Measurements from ENCODE around the gene SLC25A5. TPM values are rescaled to one million over a fixed set of nuclear protein-coding genes. Genes with fewer than 3 reads are reported as not detected.
"Not testable (repeated sequence)": the region's sequence is repeated elsewhere in the genome, so short reads cannot be mapped to it uniquely, and the experiment has no call there.

SLC25A5 gene
- total RNA-seq, 1 donor, result 130 TPM

GRCh38 chrX:119427024-119427794 is 41.0 kb upstream of the SLC25A5 start:
- no peak for DNase-seq (ENCODE audit: low read depth)
- no peak overlapping the region for H3K4me3 ChIP-seq (ENCODE audit: low read depth, low read length)
- TF ChIP-seq CTCF (IDR thresholded peaks at IDR 0.05; ENCODE audit: insufficient read depth, low read depth, low read length), result no peak

GRCh38 chrX:119427795-119428185 is 40.5 kb upstream of the SLC25A5 start:
- H3K4me3 ChIP-seq (ENCODE audit: low read depth, low read length), result no peak overlapping the region
- no peak for TF ChIP-seq CTCF (IDR thresholded peaks at IDR 0.05; ENCODE audit: insufficient read depth, low read depth, low read length)
- no peak for DNase-seq (ENCODE audit: low read depth)

- H3K4me3 ChIP-seq (ENCODE audit: low read depth, low read length), result no peak overlapping the region
- DNase-seq (ENCODE audit: low read depth), result no peak
- no peak for TF ChIP-seq CTCF (IDR thresholded peaks at IDR 0.05; ENCODE audit: insufficient read depth, low read depth, low read length)
Observed at GRCh38 chrX:119429471-119429870, 38.8 kb upstream of the SLC25A5 start.

- DNase-seq (ENCODE audit: low read depth); H3K4me3 ChIP-seq (ENCODE audit: low read depth, low read length): not testable (repeated sequence)
Observed at GRCh38 chrX:119441295-119441694, 26.9 kb upstream of the SLC25A5 start.

- no peak for TF ChIP-seq CTCF (IDR thresholded peaks at IDR 0.05; ENCODE audit: insufficient read depth, low read depth, low read length)
- H3K4me3 ChIP-seq (ENCODE audit: low read depth, low read length), result no peak overlapping the region
- DNase-seq (ENCODE audit: low read depth), result no peak
Observed at GRCh38 chrX:119442286-119442685, 26.0 kb upstream of the SLC25A5 start.

GRCh38 chrX:119453202-119453601 is 15.0 kb upstream of the SLC25A5 start:
- no peak for TF ChIP-seq CTCF (IDR thresholded peaks at IDR 0.05; ENCODE audit: insufficient read depth, low read depth, low read length)
- H3K4me3 ChIP-seq (ENCODE audit: low read depth, low read length), result no peak overlapping the region
- no peak for DNase-seq (ENCODE audit: low read depth)

- no peak for TF ChIP-seq CTCF (IDR thresholded peaks at IDR 0.05; ENCODE audit: insufficient read depth, low read depth, low read length)
- H3K4me3 ChIP-seq (ENCODE audit: low read depth, low read length), result no peak overlapping the region
- DNase-seq (ENCODE audit: low read depth), result peak; percentile 47
Observed at GRCh38 chrX:119455264-119455663, 13.0 kb upstream of the SLC25A5 start.
